NCI-H2171 (cell line): ENCODE results near the gene SIRT1.
"Not testable (repeated sequence)": the region's sequence is repeated elsewhere in the genome, so short reads cannot be mapped to it uniquely, and the experiment has no call there.

Experiments used
- DNase-seq: peaks from one replicate; lab custom pipeline; 2025; lab: John Stamatoyannopoulos, UW

SIRT1 gene

GRCh38 chr10:67965456-67965855 lies 81.0 kb downstream of the SIRT1 start:
- no peak for DNase-seq

GRCh38 chr10:67966035-67966434 lies 81.6 kb downstream of the SIRT1 start:
- not testable (repeated sequence) for DNase-seq
